Measurements from ENCODE around the gene CTIF.
A peak's percentile ranks its signal among the peaks of the same experiment; 100 is the strongest.

Gene CTIF

DNA sequence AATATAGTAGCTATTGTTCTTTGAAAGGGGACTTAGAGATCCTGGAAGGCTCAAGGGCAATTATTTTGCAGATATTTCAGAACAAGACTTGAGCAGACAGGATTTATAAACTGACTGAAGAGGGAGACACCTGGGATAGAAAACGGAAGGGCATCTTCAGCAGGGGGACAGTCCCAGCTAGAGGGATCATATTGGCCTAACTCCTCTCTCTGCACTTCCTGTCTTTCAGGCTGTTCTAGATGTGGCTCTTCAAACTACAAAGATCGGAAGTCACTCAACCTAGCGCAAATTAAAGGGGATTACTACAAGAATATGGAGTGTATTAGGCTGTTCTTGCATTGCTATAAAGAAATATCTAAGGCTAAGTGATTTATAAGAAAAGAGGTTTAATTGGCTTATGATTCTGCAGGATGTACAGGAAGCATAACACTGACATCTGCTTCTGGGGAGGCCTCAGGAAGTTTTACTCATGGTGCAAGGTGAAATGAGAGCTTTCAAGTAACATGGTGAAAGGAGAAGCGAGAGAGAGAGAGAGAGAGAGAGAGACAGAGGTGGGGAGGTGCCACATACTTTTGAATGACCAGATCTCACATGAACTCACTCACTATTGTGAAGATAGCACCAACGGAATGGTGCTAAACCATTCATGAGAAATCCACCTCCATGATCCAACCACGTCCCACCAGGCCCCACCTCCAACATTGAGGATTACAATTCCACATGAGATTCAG lies 5.3 kb upstream of the CTIF start:
- DNase-seq (ENCODE audit: low spot score) = no peak

DNA sequence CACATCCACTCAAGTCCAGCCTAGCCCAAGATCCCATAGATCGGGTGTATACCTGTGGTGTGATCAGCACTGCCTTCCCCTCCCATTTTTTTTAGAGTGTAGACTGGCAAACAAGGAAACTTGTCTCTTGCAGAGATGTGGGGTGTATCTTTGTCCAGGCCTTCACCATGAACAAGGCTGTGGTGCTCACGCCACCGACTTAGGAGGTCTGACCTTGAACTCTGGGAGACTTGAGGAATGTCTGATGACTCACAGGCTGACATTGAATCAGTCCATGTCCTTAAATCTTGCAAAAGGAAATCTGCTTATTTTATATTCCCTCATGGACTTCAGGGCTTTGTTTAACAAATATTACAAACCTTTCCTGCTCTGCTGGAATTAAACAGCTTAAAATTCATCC lies 4.5 kb upstream of the CTIF start:
- no peak for DNase-seq (ENCODE audit: low spot score)

DNA sequence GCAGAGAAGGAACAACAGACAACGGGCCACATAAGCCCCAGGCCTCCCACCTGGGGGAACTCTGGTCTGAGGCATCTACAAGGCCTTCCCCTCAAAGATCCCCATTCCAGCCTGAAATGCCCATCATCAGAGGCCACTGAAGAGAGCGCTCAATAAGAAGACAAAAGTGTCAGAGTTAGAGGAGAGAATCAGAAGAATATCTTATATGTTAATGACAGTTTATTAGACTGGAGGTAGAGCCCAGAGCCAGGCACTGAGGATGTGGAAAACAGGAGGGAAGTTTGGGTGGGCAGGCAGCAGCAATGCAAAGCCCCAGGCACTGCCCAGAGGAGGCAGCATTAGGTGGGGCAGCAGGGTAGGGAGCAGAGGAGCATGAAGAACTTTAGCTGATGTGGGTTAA lies 2.9 kb upstream of the CTIF start:
- DNase-seq (ENCODE audit: low spot score) = no peak

DNA sequence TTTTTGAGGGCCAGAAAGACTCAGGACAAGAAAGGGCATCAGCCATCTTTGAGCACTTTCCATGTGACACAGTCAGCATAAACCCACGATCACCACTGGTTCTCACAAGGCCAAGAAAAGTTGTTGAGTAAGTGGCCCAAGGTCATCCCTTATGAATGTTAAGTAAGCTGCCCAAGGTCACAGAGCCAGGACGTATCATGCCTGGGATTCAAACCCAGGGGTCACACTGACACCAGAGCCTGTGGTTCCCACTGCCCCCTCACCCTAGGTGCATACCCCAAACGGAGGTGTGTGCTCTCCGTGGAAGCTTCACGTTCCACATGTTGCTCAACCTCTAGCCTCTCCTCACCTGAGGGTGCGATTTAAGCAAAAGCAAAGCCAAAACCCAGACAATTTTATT lies 2.3 kb upstream of the CTIF start:
- no peak for DNase-seq (ENCODE audit: low spot score)

DNA sequence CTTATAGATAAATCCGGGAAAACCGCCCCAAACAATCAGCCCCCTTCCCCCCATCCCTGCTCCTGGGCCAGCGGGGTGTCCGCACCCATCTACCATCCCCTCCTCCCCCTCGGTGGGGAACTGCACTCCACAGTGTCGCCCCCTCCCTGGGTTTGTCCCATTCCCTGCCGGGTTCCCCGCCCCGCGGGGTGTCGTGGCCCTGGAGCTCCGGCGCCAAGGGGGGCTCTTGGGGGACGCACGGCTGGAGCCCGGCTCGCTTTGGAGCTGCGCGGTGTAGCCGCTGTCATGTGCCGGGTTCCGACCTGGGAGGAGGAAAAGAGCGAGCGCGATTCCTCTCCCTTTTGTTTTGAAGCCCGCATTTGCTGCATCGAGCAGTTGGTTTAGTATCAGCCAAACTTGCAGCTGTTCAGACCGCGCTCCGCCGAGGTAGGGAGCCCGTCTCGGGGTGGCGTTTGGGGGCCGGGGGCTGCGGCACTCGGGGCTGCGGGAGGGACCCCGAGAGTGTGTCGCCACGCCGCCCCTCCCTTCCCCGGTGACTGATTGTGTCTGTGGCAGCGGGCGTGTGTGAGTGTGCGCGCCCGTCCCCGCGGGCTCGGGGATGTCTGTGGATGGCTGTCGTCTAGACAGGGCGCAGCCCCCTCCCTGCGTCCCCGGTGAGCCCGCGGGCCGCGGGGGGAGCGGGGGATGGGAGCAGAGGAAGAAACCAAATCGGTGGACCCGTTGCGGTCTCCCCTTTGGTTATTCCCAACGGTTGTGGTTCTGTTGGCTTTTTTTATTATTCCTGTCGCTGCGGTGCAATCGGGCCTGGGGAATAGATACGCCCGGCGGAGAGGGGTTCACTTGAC lies 797 bp downstream of the CTIF start:
- DNase-seq (ENCODE audit: low spot score) = peak; percentile 62

DNA sequence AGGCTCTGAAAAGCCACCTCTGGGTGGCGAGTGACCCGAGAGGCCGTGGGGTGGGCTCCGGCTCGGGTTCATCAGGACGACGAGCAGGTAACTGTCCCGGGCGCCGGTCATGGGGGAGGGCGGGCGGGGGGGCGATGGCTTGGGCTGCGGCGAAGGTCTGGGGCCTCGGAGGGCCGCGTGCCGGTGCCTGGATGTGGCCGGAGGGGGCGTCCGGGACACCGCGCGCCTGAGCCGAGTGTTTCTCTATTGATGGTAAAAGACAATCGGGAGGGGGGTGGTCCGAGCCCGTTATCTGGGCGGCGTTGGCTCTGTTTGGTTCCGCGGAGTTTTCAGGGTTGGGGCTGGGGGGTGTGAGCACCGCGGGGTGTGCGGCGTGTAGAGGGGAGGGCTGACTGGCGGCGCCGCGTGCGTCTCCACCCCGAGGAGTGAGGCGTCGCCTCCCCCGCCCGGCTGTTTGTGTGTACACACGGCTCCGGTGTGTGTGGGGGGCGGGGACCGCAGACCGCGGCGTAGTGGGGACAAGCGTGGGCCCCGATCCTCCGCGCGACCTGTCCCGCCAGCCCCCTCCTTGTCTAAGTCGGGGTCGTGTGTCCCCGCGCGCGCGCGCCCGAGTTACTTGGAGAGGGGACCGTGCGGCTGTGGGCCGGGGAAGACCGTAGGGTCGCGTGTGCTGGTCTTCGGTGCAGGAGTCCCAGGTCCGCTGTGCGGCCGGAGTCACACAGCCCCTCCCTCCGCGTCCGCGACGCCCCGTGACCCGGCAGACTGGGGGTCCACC lies 1.6 kb downstream of the CTIF start:
- DNase-seq (ENCODE audit: low spot score) = peak; percentile 65

DNA sequence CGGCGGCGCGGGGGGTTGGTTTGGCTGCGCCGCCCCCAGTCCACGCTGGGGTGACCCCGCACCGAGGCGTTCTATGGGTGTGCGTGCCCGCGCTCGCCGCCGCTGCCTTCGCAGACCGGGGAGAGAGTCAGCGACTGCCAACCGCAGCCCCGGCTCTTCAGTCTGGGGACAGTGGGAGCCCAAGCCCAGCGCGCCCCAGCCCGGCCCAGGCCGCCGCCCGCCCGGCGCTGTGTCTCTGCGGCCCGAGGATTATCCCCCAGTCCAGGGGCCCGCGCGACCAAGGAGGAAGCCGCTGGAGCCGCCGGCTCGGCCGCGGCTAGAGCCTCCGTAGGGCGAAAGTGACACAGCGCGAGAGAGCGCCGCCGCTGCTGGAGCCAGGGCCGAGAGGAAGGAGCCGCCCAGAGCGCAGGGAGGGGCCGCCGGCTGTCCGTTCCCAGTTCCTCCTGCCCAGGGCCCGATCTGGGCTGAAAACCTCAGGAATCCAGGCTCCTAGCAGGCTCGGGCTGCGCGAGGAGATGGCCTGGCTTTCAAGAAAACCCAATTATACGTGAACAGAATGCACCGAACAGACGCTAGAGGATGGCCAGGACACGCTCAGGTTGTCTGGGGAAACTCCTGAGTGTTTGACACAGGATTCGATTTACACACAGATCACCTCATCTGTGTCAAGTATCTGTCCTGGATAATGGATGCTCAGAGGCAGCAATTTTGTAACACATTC lies 2.4 kb downstream of the CTIF start:
- peak; percentile 73 for DNase-seq (ENCODE audit: low spot score)

DNA sequence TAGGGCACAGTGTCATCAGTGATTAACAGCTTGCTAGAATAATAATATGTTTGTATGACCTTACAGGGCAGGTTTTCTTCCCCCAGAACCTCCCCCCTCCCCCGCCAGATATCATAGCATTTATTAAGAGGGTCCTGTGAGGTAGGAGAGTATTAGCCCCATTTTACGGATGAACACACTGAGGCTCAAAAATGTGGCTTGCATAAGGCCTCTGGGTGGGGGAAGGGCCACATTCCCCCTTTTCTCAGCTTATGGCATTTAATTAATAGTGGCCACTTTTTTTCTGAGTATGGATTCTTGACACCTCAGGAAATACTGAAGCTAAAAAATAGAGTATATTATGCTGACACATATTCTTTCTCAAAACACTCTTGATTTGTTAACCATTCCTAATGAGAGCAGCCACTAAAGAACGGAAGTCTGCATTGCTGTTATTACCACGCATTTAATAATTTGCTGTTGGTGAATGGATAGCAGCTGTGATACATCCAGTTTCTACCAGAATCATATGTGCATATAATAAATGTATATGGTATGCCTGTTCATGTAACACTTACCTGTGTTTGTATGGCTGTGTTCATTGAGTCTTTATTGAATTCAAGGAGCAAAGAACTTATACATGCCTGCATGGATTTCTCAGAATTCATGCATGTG lies 3.0 kb downstream of the CTIF start:
- no peak for DNase-seq (ENCODE audit: low spot score)

DNA sequence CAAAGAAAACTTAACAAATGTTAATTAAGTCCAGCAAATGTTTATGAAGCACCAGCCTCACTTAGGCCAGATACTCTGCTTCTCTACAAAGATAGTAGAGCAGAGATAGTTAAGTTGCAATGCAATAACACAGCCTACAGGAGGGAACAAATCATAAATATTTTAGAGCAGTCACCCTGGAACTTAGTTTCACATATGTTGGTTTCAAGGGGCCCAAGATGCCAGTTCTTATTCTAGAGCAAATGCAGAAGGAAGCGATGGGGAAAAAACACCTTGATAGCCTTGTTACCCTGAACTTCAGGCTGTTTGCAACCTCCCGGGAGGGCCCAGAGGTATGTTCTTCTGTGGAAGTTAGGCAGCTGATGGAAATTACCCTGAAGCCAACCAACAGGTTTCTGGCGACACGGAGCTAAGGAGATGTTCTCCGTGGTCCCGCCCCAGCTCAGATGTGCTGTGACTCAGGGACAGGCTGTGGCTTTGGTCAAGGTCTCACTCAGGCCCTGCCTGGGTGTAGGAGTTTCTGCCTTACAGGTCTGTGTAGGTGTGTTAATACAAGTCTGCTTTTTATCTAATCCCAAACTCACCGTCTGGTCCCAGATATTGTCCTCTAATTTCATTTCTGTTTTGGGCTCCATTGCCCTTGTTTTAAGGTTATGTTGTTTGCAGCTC lies 3.8 kb downstream of the CTIF start:
- DNase-seq (ENCODE audit: low spot score) = no peak

DNA sequence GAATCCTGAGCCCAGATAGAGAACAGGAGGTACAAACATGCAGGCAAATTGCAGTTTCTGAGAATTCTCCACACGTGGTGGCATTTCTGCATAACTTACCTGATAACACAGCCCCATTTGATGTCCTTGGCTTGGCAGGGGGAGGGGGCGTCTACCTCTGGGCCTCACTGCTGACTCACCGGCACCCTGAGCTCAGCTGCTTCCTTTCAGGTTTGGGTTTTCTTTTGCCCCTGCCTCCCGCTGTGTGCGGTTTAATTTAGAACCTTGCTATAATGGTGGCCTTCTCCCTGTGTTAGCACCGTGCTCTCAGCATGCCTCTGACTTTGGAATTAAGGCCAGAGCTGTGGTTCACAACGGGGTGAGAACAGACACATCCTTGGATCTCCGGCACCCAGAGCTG lies 4.4 kb downstream of the CTIF start:
- DNase-seq (ENCODE audit: low spot score) = no peak

DNA sequence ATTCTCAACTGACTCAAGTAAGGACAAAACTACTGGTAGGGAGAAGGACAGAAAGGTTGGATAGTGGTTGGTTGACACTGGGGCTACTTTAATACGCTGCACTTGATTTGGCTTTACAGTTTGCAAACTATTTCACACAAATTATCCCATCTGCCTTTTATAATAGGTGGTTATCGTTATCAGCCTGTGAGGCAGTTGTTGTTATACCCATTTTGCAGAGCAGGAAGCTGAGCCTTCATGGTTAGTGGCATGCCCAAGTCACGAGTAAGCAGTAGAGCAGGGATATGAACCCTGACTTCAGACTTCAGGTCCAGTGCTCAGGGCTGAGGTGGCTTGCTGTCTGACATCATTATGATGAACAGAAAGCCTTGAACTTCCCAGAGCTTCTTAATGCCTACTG lies 5.3 kb downstream of the CTIF start:
- DNase-seq (ENCODE audit: low spot score) = no peak

DNA sequence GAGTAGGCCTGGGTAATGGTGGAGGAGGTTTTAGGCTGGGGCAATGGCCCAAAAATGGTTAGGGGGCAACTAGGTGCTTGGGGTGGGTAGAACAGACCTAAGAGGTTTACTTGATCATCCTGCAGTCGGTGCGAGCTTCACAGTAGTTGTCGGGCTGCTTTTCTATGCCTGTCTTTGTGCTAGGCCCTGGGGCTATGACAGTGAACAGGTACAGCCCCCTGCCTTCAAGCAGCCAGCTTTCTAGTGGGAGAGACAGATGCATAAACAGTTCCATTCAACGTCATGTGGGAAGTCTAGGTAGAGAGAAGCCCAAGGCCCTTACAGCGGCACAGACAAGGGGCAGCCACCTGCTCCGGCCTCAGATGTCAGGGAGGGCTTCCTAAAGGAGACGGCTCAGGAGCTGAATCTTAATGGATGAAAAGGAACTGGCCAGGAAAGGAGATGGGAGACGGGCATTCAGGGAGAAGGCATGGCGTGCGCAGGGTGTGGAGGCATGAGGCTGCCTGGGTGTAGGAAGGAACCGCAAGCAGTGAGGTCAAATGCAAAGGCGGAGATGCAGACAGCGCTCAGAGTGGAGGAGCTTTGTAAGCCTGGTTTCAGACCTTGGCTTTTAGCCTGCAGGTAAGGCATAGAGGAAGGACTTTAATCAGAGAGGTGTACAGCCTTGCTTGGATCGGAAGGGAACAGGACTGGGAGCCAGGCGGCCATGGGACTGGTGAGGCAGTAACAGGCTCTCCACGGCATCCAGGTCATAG lies 6.0 kb downstream of the CTIF start:
- no peak for DNase-seq (ENCODE audit: low spot score)

DNA sequence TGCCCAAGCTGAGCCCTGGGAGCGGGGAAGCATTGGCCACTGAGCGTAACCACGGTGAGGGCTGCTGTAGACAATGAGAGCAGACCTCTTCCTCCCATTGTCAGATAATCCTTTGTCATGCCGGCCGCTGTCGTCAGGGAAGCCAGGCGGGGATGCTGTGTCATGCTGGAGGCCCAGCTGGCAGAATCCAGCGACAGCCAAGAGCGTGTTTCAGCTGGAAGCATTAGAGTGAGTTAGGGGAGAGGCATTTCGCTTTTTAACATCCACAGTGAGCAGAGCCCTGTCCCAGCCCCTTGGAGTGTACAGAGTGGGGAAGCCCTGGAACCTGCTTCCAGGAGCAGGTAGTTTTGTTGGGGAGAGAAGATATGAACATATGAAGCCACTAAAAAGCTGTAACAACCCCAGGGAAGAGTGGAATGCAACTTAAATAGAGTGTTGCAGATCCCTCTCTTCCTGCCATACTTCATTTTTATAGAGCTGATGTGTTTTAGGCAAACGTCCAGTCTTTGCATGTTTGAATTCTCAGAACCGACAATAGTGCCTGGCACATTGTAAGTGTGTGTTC lies 7.0 kb downstream of the CTIF start:
- peak; percentile 85 for DNase-seq (ENCODE audit: low spot score)

DNA sequence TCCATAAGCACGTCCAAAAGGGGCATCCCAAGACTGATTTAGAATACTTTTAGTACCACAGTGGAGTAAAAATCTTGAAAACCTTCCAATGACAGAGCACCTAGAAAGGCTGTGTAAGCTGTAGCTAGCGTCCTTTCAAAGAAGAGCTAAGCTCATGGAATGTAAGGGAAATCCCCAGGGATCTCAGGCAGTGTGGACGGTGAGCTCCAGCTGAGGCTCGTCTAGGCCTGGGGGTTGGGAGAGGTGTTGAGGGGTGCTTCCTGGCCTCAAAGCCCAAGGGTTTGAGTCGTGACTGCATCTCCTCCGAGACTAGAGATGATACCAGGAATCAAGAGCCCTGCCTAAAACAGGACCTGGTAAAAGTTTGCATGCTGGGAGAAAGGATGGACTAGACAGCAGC lies 7.6 kb downstream of the CTIF start:
- no peak for DNase-seq (ENCODE audit: low spot score)

DNA sequence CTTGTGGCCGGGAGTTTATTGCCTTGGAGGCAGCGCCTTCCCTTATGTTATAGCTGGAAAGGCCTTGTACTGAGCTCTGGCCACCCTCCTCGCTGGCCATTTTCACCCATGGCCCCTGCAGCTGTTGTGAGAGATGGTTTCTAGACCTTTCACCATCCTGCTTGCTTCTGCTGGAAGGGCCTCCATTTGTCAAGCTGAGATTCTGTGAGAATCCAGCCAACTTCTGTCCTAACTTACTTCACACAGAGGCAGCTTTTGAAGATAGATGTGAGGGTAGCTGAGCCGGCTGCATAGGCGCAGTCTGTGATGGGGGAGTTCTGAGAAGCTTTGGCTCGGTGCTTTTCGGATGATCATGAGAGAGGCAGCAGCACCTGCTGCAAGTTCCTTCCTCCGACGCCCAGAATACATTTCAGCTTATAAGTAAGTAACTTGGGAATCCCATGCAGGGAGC lies 8.7 kb downstream of the CTIF start:
- no peak for DNase-seq (ENCODE audit: low spot score)

DNA sequence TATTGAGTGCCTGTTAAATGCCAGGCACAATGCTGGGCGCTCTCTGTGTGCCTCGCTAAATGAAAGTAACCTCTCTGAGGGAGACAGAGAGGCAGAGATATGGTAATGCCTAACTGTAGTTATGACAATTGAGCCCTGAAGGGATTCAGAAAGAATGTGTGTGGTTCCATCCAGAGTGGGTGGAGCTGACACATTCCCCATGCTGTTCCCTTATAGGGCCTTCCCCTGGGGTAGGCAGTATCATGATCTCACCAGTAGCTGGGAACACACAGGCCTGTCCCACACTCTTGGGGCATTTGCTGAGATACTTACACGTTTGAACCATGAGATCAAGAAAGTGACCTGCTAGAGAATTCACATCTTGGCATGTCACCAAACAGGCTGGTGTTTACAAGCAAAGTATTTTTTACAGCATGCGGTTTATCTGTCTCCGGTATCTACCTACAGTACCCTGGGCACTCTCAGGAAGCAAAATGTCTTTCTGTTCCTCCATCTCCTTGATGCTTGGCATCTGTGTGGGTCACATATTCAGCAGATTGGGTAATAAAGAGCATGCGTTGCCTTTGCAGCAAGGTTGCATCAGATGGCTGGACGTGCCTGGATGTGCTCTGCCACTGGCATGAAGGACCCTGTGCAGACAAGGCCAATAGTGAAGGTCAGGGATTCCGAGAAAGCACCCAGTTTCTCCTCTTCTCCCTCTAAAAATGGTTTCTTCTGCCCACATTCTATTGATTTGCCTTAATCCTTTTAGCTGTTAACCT lies 9.4 kb downstream of the CTIF start:
- no peak for DNase-seq (ENCODE audit: low spot score)

DNA sequence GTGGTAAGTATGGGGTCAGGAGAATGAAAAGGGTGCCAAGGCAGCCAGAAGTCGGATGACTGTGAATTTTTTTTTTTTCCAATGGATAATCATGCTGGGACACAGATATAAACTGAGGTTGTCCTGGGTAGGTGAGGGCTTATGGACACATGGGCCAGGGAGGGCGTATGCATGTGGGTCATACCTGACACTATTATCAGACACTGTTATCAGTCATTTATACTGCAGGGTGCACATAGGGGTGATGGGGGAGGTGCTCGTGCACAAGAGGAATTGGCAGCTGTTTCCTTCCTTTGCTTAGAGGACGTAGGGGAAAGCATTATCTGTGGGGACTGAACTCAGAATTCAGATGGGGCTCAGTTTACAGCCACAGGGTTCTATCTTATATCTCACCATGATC lies 10.1 kb downstream of the CTIF start:
- DNase-seq (ENCODE audit: low spot score) = no peak

DNA sequence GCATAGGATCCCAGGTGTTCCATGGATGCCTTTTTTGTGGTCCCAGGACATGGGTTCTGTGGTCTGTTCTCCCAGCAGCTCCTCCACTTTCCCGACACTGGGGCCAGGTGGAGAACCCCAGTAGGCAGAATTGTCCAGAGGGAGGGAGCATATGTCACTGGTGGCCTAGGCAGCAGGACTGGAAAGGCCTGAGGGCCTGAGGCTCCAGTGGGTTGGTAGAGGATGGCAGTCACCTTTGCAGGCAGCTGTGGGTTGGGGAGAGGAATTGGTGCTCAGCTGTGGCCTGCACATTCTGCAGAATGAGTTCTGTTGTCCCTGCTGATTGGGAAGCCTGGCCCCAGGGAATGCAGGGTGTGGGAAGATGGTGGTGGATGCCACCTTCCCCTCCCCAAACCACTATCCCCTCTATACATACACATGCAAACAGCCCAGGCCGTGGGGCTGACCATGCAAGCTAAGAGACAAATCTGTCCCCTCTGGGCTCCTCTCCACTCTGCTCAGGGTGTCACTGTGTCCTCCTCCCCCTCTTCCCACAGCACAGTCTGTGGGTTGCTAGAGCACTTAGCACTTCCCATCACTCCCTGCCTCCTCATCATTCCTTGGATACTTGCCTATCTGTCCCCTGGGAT lies 11.4 kb downstream of the CTIF start:
- no peak for DNase-seq (ENCODE audit: low spot score)

DNA sequence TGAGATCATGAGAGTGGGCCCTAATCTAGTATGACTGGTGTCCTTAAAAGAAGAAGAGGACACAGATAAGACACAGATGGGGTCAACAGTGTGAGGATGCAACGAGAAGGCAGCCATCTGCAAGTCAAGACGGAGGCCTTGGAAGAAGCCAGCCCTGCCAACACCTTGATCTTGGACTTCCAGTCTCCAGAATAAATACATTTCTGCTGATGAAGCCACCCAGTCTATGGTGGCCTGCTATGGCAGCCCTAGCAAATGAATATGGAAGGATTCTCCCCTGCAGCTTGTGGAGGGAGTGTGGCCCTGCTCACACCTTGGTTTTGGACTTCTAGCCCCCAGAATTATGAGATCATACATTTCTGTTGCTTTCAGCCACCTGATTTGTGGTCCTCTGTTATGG lies 12.3 kb downstream of the CTIF start:
- DNase-seq (ENCODE audit: low spot score) = no peak

Data from globus pallidus (tissue), 1 donor.